NCI-H1436 treated with DMSO at 0.1 percent for 48 hours (cell line): Measurements from ENCODE around the gene IDS.
"Not testable (repeated sequence)": the region's sequence is repeated elsewhere in the genome, so short reads cannot be mapped to it uniquely, and the experiment has no call there.

Experiments used
- DNase-seq: peaks from one replicate; lab custom pipeline; 2025; lab: John Stamatoyannopoulos, UW

IDS gene

GRCh38 chrX:149504915-149505651 lies at the start of gene IDS:
Gene IDS, minus strand, starts transcription at chrX:149505306. Its CDS starts 169 bp downstream, at chrX:149505137.
- DNase-seq = peak; percentile 60

- DNase-seq = not testable (repeated sequence)
Measured at GRCh38 chrX:149551939-149552248, 46.8 kb upstream of the IDS start.

- not testable (repeated sequence) for DNase-seq
Measured at GRCh38 chrX:149551245-149551938, 46.3 kb upstream of the IDS start.

GRCh38 chrX:149550454-149550853 lies 45.3 kb upstream of the IDS start:
- not testable (repeated sequence) for DNase-seq

GRCh38 chrX:149549701-149550100 lies 44.6 kb upstream of the IDS start, which contains the start of gene HSFX3:
Gene HSFX3, minus strand, starts transcription at chrX:149549924. Its CDS starts 72 bp downstream, at chrX:149549852.
- DNase-seq = not testable (repeated sequence)

GRCh38 chrX:149547782-149548181 lies 42.7 kb upstream of the IDS start:
- DNase-seq = not testable (repeated sequence)

- DNase-seq = not testable (repeated sequence)
Measured at GRCh38 chrX:149546962-149547361, 41.9 kb upstream of the IDS start.

- DNase-seq = not testable (repeated sequence)
Measured at GRCh38 chrX:149545545-149546543, 40.7 kb upstream of the IDS start.

- no peak for DNase-seq
Measured at GRCh38 chrX:149541521-149542047, 36.5 kb upstream of the IDS start.

GRCh38 chrX:149540621-149541520 lies 35.8 kb upstream of the IDS start, which contains the start of gene EOLA1:
Gene EOLA1, plus strand, starts transcription at chrX:149541012. Its CDS starts 4,619 bp downstream, at chrX:149545631.
- peak; percentile 91 for DNase-seq

- DNase-seq = no peak
Measured at GRCh38 chrX:149540131-149540620, 35.1 kb upstream of the IDS start.

- DNase-seq = peak; percentile 92
Measured at GRCh38 chrX:149539283-149540130, 34.4 kb upstream of the IDS start.

GRCh38 chrX:149537474-149537873 lies 32.4 kb upstream of the IDS start:
- not testable (repeated sequence) for DNase-seq

- DNase-seq = not testable (repeated sequence)
Measured at GRCh38 chrX:149534926-149535602, 30.0 kb upstream of the IDS start.

- DNase-seq = not testable (repeated sequence)
Measured at GRCh38 chrX:149533999-149534398, 28.9 kb upstream of the IDS start.

- not testable (repeated sequence) for DNase-seq
Measured at GRCh38 chrX:149532868-149533267, 27.8 kb upstream of the IDS start.

GRCh38 chrX:149531599-149531998 lies 26.5 kb upstream of the IDS start:
- DNase-seq = no peak

GRCh38 chrX:149528381-149528780 lies 23.3 kb upstream of the IDS start:
- no peak for DNase-seq

GRCh38 chrX:149527705-149528104 lies 22.6 kb upstream of the IDS start:
- no peak for DNase-seq
